Esophagus muscularis mucosa (tissue), 4 donors: ENCODE measurements around the gene HCK. TPM values are rescaled to one million over a fixed set of nuclear protein-coding genes. Genes with fewer than 3 reads are reported as not detected.

Experiments
- DNase-seq: peaks from one replicate; pipeline ENCODE4 v3.0.0-alpha.2; 2017; ENCODE audit errors: extremely low spot score
- H3K27ac ChIP-seq, 4 donors: fragments of 200-600 bp; sonication (generic); replicated peaks in 1 of 4; 1 replicate in 3 of 4; 2 replicates in 1 of 4; pipeline ENCODE4 v1.5.1; 2016 to 2019; ENCODE audit warnings: mild to moderate bottlenecking in 1 of 4
- H3K27me3 ChIP-seq, 4 donors: fragments of 200-600 bp; sonication (generic); one replicate each; pipeline versions ENCODE4 v1.5.1 to v1.6.0; 2016 to 2019
- H3K36me3 ChIP-seq, 4 donors: fragments of 200-600 bp; sonication (generic); one replicate each; pipeline ENCODE4 v1.5.1; 2016 to 2019
- H3K4me1 ChIP-seq, 4 donors: fragments of 200-600 bp; sonication (generic); one replicate each; pipeline ENCODE4 v1.5.1; 2016 to 2019
- H3K4me3 ChIP-seq, 4 donors: fragments of 200-600 bp; sonication (generic); 1 replicate in 2 of 4; 2 replicates in 2 of 4; pipeline ENCODE4 v1.5.1; 2016 to 2019; ENCODE audit warnings: mild to moderate bottlenecking in 4 of 4, moderate library complexity in 1 of 4
- H3K9me3 ChIP-seq, 4 donors: fragments of 200-600 bp; sonication (generic); 1 replicate in 3 of 4; 2 replicates in 1 of 4; pipeline ENCODE4 v1.5.1; 2016 to 2019
- CTCF ChIP-seq, 3 experiments: fragments of 200-600 bp in 2 of 3; fragments of 450-650 bp in 1 of 3; sonication (generic) in 2 of 3; IDR thresholded peaks; one replicate each; pipeline ENCODE4 v1.5.1; 2017 to 2019; ENCODE audit warnings: antibody characterized with exemption in 3 of 3, mild to moderate bottlenecking in 2 of 3, moderate library complexity in 1 of 3
- EP300 ChIP-seq: sonication (generic); formaldehyde crosslinking; IDR thresholded peaks from one replicate; pipeline ENCODE4 v1.6.1; 2017; ENCODE audit warnings: antibody characterized with exemption
- POLR2A ChIP-seq: fragments of 450-650 bp; IDR thresholded peaks from one replicate; pipeline ENCODE4 v1.6.1; 2017; ENCODE audit warnings: antibody characterized with exemption, moderate library complexity, mild to moderate bottlenecking, low read depth
- POLR2AphosphoS5 ChIP-seq, 2 donors: sonication (generic); formaldehyde crosslinking; IDR thresholded peaks; one replicate each; pipeline ENCODE4 v1.6.1; 2017; ENCODE audit warnings: antibody characterized with exemption in 2 of 2
- WGBS: methylation state at CpG from one replicate; pipeline ENCODE4 v1.1.5; 2018; 5-methylcytosine and 5-hydroxymethylcytosine counted together
- intact Hi-C: fragments of 100-400 bp; cut with DNase I; formaldehyde crosslinking; loops from one replicate; pipeline ENCODE4 v1.15.1; 2023
- total RNA-seq, 4 donors: library from RNA; depleted of rRNA; stranded (reverse); fragments of >200 nt; gene quantifications; one replicate each; pipeline versions ENCODE4 v1.1.0 to v1.2.1, GENCODE V29; 2016

Gene HCK
- total RNA-seq, 4 donors from 2014 or later: 7.8 to 36.6 (median 11.4) TPM

- Histone ChIP-seq H3K36me3 (no peaks in the 10 kb centered on the region), H3K4me1 (no peaks in the 10 kb centered on the region), H3K27me3 (peaks cover 0 to 65% (median 1%) of the 10 kb centered on the region in 4 donors), H3K9me3 (no peaks in the 10 kb centered on the region), H3K4me3 (no peak overlapping the region), H3K27ac (no peak overlapping the region)
- intact Hi-C loops: no loop called here
- no peak for DNase-seq
- TF ChIP-seq CTCF (IDR thresholded peaks at IDR 0.05): no peak
- no peak for TF ChIP-seq POLR2A
- TF ChIP-seq POLR2AphosphoS5 (IDR thresholded peaks at IDR 0.05): no peak
- no peak for TF ChIP-seq EP300
Measured at GRCh38 chr20:32078791-32079190, 26.7 kb downstream of the HCK start.

DNA sequence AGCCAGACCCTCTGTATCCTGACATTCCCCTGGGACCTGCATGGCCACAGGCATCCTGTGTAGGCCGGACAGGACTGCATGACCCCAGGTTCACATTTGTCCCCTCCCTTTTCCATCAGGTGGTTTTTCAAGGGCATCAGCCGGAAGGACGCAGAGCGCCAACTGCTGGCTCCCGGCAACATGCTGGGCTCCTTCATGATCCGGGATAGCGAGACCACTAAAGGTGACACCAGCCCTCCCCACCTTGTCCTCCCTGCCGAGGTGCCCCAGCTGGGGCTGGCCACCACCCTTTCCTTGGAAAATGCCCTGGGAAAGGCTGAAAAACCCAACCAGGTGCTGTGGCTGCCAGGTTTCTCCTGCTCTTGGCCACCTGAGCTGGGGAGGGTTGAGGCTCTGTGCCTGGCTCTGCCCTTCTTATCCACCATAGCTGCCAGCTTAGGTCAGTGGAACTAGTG, 27.6 kb downstream of the HCK start:
- Histone ChIP-seq H3K27ac (no peak overlapping the region), H3K4me1 (no peaks in the 10 kb centered on the region), H3K4me3 (no peak overlapping the region), H3K9me3 (no peaks in the 10 kb centered on the region), H3K27me3 (peaks cover 0 to 63% (median 1%) of the 10 kb centered on the region in 4 donors), H3K36me3 (no peaks in the 10 kb centered on the region)
- no peak for DNase-seq
- intact Hi-C loops: no loop called here
- TF ChIP-seq CTCF (IDR thresholded peaks at IDR 0.05) (no peak), POLR2A (no peak), POLR2AphosphoS5 (IDR thresholded peaks at IDR 0.05) (no peak), EP300 (no peak)
- WGBS: 77% methylated on average over 8 of the region's 8 CpGs

DNA sequence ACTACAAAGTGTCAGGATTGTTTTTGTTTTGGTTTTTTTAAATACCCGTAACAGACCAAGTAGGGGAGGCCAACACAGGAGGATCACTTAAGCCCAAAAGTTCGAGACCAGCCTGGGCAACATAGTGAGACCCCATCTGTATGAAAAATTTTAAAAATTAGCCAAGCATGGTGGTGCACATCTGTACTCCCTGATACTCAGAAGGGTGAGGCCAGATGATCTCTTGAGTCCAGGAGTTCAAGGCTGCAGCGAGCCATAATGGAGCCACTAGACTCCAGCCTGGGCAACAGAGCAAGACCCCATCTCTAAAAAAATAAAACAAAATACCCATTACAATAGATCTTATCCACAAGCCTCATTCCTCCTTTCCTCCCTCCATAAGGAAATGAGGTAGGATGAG, 28.7 kb downstream of the HCK start:
- Histone ChIP-seq H3K4me3 (no peak overlapping the region), H3K9me3 (no peaks in the 10 kb centered on the region), H3K36me3 (no peaks in the 10 kb centered on the region), H3K27ac (no peak overlapping the region), H3K4me1 (no peaks in the 10 kb centered on the region), H3K27me3 (peaks cover 0 to 54% (median 1%) of the 10 kb centered on the region in 4 donors)
- TF ChIP-seq CTCF (IDR thresholded peaks at IDR 0.05) (no peak), POLR2AphosphoS5 (IDR thresholded peaks at IDR 0.05) (no peak), EP300 (no peak), POLR2A (no peak)
- WGBS: 61% methylated on average over 3 of the region's 3 CpGs
- no peak for DNase-seq
- intact Hi-C loops: no loop called here

DNA sequence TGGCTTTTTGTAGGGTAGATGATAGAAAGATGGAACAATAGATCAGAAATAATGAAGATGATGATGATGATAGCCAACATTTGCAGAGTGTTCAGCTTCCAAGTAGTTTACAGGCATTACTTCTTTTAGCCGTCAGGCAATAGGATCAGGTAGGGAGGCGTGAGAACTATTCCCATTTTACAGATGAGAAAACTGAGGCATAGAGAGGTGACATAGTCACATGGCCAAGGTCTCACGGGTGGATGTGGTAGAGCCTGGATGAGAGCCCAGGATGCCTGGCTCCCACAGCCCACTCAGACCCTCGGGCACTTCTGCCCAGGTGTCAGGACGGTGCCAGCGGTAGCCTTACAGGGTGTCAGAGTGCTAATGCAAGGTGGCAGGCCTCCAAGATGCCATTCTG, 31.4 kb downstream of the HCK start:
- Histone ChIP-seq H3K27ac (no peak overlapping the region), H3K4me1 (no peaks in the 10 kb centered on the region), H3K9me3 (no peaks in the 10 kb centered on the region), H3K36me3 (no peaks in the 10 kb centered on the region), H3K4me3 (no peak overlapping the region), H3K27me3 (peaks cover 0 to 36% (median 1%) of the 10 kb centered on the region in 4 donors)
- no peak for TF ChIP-seq POLR2AphosphoS5 (IDR thresholded peaks at IDR 0.05)
- TF ChIP-seq CTCF (IDR thresholded peaks at IDR 0.05): no peak
- TF ChIP-seq POLR2A: no peak
- TF ChIP-seq EP300: no peak
- 93% methylated on average over 3 of the region's 6 CpGs for WGBS
- DNase-seq: no peak
- intact Hi-C loops: no loop called here

DNA sequence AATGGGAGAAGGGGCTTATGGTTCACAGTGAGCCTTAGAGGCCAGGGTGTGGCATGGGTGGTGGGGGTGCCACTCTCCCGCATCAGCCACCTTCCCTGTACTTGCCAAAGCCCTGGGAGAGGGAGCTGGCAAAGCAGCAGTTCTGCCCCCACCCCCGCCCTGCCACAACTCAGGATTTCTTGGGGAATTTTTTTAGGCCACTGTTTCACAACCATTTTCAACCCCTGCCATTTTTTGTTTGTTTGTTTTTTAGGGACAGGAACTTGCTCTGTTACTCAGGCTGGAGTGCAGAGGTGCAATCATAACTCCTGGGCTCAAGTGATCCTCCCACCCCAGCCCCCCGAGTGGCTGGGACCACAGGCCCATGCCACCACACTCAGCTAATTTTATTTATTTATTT, 35.0 kb downstream of the HCK start:
- H3K27ac ChIP-seq: no peak overlapping the region
- no peaks in the 10 kb centered on the region for H3K36me3 ChIP-seq
- H3K4me3 ChIP-seq: no peak overlapping the region
- intact Hi-C loops: no loop called here
- DNase-seq: no peak
- 82% methylated on average over 3 of the region's 3 CpGs for WGBS
- peaks cover 0 to 19% (median 0%) of the 10 kb centered on the region in 4 donors for H3K27me3 ChIP-seq
- H3K4me1 ChIP-seq: no peaks in the 10 kb centered on the region
- H3K9me3 ChIP-seq: peaks cover 0 to 3% (median 0%) of the 10 kb centered on the region in 4 donors
- no peak for TF ChIP-seq POLR2AphosphoS5 (IDR thresholded peaks at IDR 0.05)
- no peak for TF ChIP-seq EP300
- no peak for TF ChIP-seq CTCF (IDR thresholded peaks at IDR 0.05)
- no peak for TF ChIP-seq POLR2A
